HG03135 (cell line): ENCODE results near the gene CASP6.

Source experiments
- ATAC-seq: cut with Tn5 transposase; IDR thresholded peaks from one replicate; pipeline ENCODE4 v1.9.1; 2021; ENCODE audit warnings: mild to moderate bottlenecking, moderate library complexity; ENCODE audit not compliant: unreplicated experiment

CASP6 gene

GRCh38 chr4:109702950-109703663 lies at the start of gene CASP6:
Gene CASP6 (minus strand): TSS chr4:109703445. CDS start chr4:109703395, 50 bp downstream.
- ATAC-seq = peak; percentile 72

- ATAC-seq = no peak
These were observed 49.3 kb upstream of the CASP6 start for GRCh38 chr4:109752525-109752924.

DNA sequence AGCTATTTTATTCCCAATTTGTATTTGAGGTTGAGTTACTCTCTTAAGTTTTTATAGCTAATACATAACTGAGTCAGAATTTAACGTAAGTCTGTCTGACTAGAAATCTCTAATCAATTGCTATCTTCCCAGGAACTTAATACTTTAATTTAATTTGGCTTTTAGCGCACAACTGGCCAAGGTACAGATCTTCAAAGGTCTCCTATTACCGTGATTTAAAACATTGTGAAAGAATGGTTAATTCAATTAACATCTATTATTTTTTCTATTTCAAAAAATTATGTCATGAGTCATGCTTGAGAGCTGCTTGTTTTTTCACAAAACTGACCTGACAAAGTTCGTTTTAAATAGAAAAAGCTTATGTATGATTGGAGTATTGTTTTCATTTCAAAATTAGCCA lies 48.6 kb upstream of the CASP6 start:
- no peak for ATAC-seq

DNA sequence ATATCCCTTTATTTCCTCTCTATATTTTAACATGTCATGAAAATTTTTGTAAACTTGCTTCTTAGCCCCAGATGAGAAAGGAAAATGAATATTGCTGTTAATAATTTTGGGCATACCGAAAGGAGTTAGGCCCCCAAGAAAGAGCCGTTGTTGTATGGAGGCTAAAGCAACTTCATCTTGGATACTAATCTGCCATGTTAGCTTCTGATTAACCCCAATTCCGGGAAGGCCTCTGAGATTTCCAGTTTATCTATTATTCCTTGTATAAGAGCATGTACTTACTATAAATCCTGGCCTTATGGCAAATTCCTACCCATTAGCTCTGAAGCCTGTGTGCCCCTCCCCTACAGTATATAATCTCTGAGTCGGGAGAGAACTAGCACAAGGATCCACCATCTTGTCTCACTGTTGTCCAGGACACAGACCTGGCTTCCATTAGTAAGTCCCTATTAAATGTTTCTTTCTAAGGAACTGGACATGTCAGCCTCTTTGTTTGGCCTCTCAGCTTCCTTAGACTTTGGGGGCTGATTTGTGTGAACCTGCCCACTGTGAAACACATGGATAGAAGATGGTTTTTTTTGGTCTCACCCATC lies 47.5 kb upstream of the CASP6 start:
- ATAC-seq = no peak

DNA sequence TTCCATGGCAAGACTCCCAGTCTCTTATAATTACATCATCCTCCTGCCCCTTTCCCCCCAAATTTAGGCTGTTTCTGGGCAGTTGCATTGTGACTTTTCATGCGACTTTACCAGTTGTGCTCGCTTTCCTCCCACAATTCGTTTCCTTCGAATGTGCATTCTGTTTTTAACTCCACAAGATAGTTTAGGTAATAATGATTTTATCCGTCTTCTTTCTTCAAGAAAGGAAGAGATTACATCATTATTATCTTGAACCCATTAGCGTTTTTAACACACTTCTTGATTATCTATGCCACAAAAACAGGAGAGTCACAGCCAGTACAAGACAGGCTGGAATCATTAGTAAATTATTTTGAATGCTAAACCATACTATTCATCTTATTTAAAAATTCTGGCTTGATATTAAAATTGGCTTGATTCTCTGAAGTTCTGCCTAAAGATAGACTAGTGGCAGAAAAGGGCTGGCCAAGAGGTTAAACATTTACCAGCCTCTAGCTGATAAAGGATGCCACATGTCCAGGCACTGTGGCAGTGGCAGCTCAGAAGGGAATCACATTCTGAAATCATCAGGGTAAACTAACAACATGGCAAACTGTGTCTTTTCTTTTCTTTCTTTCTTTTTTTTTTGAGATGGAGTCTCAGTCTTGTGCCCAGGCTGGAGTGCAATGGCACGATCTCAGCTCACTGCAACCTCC lies 46.3 kb upstream of the CASP6 start:
- no peak for ATAC-seq

- no peak for ATAC-seq
These were observed 44.9 kb upstream of the CASP6 start for GRCh38 chr4:109748114-109748513.

GRCh38 chr4:109746728-109747127 lies 43.5 kb upstream of the CASP6 start:
- no peak for ATAC-seq

DNA sequence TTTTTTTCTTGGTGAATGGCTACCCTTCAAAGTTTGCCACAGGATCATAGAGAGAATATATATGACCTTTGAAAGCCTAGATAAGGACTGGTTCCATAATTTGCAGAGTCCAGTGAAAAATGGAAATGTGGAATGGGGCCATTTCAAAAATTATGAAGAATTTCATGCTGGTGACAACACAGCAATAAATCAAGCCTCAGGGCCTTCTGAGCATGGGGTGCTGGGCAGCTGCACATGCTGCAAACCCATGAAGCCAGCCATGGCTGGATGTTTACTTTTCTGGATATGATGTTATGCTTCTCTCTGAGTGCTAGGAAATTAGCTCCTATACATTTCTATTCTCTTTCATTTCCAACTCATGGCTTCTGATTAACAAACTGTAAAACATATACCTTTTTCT lies 42.6 kb upstream of the CASP6 start:
- no peak for ATAC-seq

DNA sequence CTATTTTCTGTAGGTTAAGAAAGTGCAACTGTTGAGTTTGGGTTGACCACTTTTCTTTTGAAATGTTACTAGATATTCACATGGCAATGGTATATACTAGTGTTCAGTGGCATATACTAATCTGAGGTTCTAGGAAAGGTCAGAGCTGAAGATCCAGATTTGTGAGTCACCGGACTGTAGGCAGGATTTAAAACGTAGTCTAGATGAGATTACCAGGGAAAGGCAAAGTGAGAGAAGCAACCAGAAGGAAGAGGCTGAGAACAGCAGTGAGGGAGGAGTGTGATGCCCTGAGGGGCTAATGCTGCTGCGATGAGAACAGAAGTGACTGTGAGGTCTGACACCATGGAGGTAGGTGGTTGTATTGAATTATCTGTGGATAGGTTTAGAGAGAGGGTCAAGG lies 36.3 kb upstream of the CASP6 start:
- no peak for ATAC-seq

DNA sequence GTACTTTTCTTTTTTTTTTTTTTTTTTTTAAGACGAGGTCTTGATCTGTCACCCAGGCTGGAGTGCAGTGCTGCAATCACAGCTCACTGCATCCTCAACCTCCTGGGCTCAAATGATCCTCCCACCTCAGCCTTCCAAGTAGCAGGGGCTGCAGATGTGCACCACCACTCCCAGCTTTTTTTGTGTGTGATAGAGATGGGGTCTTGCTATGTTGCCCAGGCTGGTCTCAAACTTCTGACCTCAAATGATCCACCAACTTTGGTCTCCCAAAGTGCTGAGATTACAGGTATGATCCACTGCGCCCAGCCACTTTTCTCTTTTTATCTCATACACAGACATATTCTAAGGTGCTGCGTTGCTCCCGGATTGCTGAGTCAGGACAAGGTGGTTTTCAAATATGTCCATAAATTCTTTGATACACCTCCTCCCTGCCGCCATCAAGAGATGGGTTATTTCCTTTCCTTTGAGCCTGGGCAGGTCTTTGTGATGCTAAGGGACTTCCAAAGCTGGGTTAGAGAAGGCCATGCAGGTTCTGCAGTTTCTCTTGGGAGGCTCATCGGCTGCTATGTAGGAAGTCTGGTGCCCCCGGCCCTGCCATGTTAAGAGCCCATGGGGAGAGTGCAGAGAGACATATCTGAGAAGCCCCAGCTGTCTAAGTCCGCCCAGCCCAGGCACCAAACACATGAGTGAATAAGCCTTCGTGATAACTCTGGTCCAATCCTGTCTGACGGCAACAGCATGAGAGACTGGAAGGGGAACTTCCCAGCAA lies 35.0 kb upstream of the CASP6 start:
- ATAC-seq = no peak

DNA sequence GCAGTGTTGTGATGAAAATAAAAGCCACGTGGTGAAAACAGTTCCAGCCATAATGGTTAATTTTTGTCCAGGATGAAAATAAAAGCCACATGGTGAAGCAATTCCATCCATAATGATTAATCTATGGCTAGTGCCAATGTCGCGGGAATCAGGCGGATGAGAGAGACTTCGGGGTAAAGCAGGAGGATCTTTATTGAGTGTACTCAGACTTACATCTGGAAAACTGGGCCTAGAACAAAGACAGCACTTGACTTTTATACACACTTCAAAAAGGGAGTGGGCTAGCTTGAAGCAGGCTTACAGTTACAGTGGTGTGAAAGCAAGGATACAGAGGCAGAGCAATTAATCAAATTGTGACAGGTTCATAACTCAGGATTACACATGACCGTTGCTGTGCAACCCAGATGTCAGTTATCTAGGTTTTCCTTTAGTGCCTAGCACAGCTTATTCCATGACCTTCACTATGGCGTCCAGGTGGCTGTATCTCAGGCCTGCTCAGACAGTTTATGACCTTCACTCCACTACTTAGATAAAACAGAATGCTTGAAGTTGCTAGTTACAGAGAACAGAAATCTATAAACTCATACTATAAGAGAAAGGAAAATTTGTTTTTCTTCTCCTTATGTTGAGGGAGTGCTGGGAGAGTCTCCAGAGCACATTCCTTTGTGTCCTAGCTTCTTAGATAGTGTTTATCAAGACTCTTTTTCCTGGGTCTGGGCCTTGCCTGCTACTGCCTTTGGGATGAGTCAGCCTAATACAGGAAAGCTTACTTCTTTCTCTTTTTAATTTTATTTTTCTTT lies 32.5 kb upstream of the CASP6 start:
- no peak for ATAC-seq

- no peak for ATAC-seq
These were observed 30.5 kb upstream of the CASP6 start for GRCh38 chr4:109733728-109734127.

DNA sequence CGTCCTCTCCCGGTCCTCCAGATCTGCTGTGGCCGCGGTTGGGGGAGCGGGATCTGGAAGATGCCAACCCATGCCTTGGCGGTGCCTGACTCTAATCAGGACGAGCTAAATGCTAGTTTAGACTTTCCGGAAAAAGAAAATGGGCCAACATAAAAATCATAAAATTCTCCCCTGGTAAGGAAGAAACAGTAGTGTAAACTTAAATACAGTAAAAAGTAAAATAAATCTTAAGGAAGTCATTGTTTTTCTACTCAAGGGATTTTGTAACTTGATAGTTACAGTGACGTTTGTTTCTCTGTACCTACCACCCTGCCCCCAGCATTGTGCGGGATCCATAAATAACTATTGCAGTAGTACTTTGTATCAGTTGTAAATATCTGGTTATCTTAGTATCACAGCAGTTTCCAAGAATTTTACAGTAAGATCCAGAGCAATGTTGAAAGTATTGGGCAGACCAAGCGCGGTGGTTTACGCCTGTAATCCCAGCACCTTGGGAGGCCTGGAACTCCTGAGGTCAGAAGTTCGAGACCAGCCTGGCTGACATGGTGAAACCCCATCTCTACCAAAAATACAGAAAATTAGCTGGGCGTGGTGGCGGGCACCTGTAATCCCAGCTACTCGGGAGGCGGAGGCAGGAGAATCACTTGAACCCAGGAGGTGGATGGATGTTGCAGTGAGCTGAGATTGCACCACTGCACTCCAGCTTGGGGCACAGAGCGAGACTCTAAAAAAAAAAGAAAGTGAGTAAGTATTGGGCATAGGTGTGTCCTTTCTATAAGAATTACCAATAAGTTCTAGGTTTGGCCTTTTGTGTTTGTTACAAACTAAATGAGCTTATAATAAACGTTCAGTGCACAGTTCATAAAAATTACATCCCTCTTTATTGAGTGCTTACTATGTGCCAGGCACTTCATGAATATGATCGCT lies 27.6 kb upstream of the CASP6 start:
- no peak for ATAC-seq

- ATAC-seq = peak; percentile 79
These were observed 26.7 kb upstream of the CASP6 start, which contains the start of gene PLA2G12A for GRCh38 chr4:109729718-109730618. Gene PLA2G12A (minus strand): TSS chr4:109730070. CDS start chr4:109729809, 261 bp downstream.

GRCh38 chr4:109729117-109729717 lies 26.0 kb upstream of the CASP6 start:
- no peak for ATAC-seq

GRCh38 chr4:109728385-109728784 lies 25.1 kb upstream of the CASP6 start:
- no peak for ATAC-seq

DNA sequence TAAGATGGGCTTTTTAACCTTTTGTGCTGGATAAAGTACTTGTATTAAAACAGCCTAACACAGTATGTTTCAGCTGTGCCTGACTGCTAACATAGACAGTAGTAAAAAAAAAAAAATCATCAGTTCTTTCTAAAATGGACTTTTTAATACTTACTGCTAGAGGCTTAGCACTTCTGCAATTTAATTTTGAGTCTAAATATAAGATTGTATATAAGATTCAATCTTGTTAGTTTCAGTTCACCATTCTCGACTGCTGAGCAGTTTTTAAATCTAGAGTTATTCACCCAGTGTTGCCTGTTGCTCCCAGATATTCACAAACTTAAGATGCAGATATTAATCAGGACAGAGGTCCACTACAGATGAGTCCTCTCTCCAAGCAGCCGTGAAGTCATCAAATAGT lies 19.9 kb upstream of the CASP6 start:
- ATAC-seq = no peak

DNA sequence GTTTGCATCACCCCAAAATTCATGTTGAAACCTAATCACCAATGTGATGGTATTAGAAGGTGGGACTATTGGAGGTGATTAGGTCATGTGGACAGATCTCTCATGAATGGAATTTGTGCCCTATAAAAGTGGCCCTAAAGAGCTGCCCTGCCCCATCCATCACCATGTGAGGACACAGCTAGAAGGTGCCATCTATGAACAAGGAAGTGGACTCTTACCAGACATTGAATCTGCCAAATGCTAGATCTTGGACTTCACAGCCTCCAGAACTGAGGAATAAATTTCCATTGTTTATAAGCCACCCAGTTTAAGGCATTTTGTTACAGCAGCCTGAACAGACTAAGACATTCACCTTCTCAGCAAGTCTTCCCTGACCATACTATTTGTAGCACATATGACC lies 19.1 kb upstream of the CASP6 start:
- ATAC-seq = no peak
